ENCODE measurements around the gene VAV1.

DNA sequence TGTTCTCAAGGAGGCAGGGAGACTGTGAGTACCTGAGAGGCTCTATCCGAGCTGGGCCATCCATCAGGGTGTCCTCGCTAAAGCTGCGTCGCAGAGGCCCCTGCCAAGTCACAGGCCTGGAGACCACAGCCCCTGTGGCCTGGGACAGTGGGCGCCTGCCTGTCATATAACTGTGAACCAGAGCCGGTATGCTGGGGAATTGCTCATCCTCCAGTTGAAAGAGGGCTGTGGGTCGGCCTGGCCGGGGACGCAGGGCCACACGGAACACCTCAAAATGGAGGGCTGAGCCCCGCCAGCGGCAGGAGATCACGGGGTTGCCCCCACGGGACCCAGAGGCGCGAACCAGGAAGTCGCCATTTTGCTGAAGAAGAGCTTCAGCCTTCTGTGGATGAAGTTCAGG, 11.9 kb upstream of the VAV1 start:
- TF ChIP-seq, protein P1, sequence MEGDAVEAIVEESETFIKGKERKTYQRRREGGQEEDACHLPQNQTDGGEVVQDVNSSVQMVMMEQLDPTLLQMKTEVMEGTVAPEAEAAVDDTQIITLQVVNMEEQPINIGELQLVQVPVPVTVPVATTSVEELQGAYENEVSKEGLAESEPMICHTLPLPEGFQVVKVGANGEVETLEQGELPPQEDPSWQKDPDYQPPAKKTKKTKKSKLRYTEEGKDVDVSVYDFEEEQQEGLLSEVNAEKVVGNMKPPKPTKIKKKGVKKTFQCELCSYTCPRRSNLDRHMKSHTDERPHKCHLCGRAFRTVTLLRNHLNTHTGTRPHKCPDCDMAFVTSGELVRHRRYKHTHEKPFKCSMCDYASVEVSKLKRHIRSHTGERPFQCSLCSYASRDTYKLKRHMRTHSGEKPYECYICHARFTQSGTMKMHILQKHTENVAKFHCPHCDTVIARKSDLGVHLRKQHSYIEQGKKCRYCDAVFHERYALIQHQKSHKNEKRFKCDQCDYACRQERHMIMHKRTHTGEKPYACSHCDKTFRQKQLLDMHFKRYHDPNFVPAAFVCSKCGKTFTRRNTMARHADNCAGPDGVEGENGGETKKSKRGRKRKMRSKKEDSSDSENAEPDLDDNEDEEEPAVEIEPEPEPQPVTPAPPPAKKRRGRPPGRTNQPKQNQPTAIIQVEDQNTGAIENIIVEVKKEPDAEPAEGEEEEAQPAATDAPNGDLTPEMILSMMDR (IDR thresholded peaks at IDR 0.05; ENCODE audit: low read length), result no peak
- TF ChIP-seq EZH2 (IDR thresholded peaks at IDR 0.05; ENCODE audit: borderline replicate concordance, low read length), result no peak
